Neuron (in vitro differentiated cells): ENCODE data around the gene SCARF2.
"Not testable (repeated sequence)": the region's sequence is repeated elsewhere in the genome, so short reads cannot be mapped to it uniquely, and the experiment has no call there.

Experiments
- H2AFZ ChIP-seq: one replicate; pipeline ENCODE4 v1.6.1; 2013; ENCODE audit warnings: low read depth, mild to moderate bottlenecking, inconsistent platforms, low read length, moderate library complexity
- H3K27me3 ChIP-seq: one replicate; pipeline ENCODE4 v1.6.1; 2013; ENCODE audit warnings: low read length; ENCODE audit not compliant: insufficient read depth
- H3K36me3 ChIP-seq: one replicate; pipeline ENCODE4 v1.6.1; 2013; ENCODE audit warnings: low read length; ENCODE audit not compliant: insufficient read depth
- H3K4me1 ChIP-seq: one replicate; pipeline ENCODE4 v1.6.1; 2013; ENCODE audit warnings: low read length; ENCODE audit not compliant: insufficient read depth
- H3K4me3 ChIP-seq: 2 replicates; pipeline ENCODE4 v1.5.1; 2013; ENCODE audit warnings: mild to moderate bottlenecking, low read length, moderate library complexity
- H3K9me3 ChIP-seq: one replicate; pipeline ENCODE4 v1.6.1; 2013; ENCODE audit warnings: low read length

The SCARF2 gene

GRCh38 chr22:20424932-20425565 lies 12.6 kb downstream of the SCARF2 start:
- peaks cover 39% of the 10 kb centered on the region for H3K36me3 ChIP-seq
- no peaks in the 10 kb centered on the region for H3K27me3 ChIP-seq
- H2AFZ ChIP-seq: no peak overlapping the region
- H3K4me1 ChIP-seq: peaks cover 15% of the 10 kb centered on the region
- H3K4me3 ChIP-seq: no peak overlapping the region
- H3K9me3 ChIP-seq: no peaks in the 10 kb centered on the region

- no peaks in the 10 kb centered on the region for H3K27me3 ChIP-seq
- no peak overlapping the region for H2AFZ ChIP-seq
- H3K9me3 ChIP-seq: no peaks in the 10 kb centered on the region
- peaks cover 15% of the 10 kb centered on the region for H3K4me1 ChIP-seq
- H3K36me3 ChIP-seq: peaks cover 35% of the 10 kb centered on the region
- H3K4me3 ChIP-seq: no peak overlapping the region
Observed at GRCh38 chr22:20424568-20424931, 13.1 kb downstream of the SCARF2 start.

GRCh38 chr22:20423906-20424551 lies 13.6 kb downstream of the SCARF2 start:
- H3K4me1 ChIP-seq: peaks cover 15% of the 10 kb centered on the region
- H2AFZ ChIP-seq: no peak overlapping the region
- no peaks in the 10 kb centered on the region for H3K9me3 ChIP-seq
- no peaks in the 10 kb centered on the region for H3K27me3 ChIP-seq
- peaks cover 32% of the 10 kb centered on the region for H3K36me3 ChIP-seq
- H3K4me3 ChIP-seq: no peak overlapping the region

DNA sequence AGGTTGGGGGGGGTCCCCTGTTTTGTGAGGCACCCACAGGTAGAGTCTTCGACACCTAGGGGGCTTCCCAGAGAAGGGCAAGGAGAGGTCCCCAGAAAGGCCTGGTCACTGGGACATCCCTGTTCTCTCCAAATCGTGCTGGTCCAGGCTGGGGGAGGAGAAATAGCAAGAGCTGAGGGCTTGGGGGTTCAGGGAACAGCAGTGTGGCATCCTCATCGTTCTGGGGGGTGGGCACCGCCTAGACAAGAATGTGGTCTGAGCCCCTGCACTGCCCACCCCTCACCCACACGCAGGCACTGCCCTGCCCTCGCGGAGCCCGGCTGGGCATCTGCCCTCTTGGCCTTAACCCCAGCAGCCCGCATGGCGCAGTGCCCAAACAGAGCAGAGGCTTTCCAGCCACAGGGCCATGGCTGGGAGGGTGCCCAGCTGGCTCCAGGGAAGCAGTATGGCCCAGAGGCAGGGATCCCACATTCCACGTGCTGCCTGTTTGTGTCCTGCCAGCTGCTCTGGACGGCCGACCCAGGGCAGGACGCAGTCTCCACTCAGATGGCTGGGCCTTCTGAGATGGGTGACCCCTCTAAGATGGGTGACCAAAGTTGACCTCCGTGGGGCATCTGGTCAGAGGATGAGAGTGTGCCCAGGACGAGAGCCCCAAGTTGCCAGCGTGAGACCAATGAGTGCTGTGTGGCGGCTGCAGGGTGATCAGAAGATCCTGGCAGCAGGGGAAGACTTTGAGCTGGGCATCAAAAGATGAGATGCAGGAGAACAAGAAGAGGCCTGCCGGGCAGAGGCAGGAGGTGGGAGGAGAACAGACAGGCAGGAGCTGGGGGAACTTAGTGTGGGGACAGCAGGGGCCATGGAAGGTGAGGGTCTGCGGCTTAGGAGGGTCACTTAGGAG lies 14.4 kb downstream of the SCARF2 start:
- Histone ChIP-seq H3K9me3 (no peaks in the 10 kb centered on the region), H3K36me3 (peaks cover 25% of the 10 kb centered on the region), H3K4me3 (no peak overlapping the region), H3K4me1 (peaks cover 15% of the 10 kb centered on the region), H2AFZ (no peak overlapping the region), H3K27me3 (no peaks in the 10 kb centered on the region)

GRCh38 chr22:20422271-20423007 lies 15.2 kb downstream of the SCARF2 start:
- no peaks in the 10 kb centered on the region for H3K27me3 ChIP-seq
- H3K9me3 ChIP-seq: no peaks in the 10 kb centered on the region
- H3K4me1 ChIP-seq: peaks cover 15% of the 10 kb centered on the region
- peak overlapping the region; percentile 4 for H2AFZ ChIP-seq
- peaks cover 20% of the 10 kb centered on the region for H3K36me3 ChIP-seq
- H3K4me3 ChIP-seq: no peak overlapping the region

DNA sequence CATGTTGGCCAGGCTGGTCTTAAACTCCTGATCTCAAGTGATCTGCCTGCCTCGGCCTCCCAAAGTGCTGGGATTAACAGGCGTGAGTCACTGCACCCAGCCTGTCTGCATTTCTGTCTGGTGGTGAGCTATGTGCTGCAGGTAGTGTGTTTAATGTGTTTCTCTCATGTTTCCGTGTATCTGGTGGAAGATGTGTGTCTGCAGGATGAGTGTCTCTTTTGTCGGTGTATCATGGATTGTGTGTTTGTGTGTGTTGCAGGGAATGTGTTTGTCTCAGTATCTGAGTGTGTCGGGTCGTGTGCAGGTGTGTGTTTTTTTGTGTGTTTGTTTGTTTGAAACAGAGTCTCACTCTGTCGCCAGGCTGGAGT lies 16.1 kb downstream of the SCARF2 start:
- Histone ChIP-seq H3K27me3 (no peaks in the 10 kb centered on the region), H3K4me1 (peaks cover 15% of the 10 kb centered on the region), H3K36me3 (peaks cover 12% of the 10 kb centered on the region), H3K9me3 (no peaks in the 10 kb centered on the region), H3K4me3 (no peak overlapping the region), H2AFZ (no peak overlapping the region)

DNA sequence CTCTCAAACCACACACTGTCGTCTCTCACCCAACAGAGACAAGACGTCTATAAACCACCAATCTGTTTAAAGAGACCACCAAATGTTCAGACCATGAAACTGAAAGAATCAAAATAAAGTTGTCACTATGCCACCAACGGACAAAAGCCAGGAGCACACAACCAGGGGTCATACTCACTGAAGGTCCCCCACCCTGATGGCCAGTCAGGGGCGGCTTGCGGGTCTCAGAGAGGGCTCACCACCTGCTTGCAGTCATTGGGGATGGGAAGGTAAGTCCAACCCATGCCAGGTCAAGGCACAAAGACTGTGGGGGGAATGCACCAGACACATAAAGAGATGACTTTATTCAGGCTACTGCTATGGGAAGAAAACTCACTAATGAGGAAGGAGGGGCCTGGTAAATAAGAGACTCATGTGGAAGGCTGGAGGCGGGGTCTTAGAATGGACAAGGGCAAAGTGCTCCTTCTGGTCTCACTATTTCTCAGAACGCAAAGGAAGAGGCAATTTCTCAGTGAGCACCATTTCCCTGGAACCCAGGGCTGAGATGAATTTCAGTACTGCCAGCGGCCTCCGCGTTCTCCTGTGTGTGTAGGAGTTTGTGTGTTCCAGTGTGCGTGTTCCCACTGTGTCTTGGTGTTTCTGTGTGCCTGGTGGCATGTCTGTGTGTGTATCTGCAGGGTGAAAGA lies 17.3 kb downstream of the SCARF2 start:
- no peaks in the 10 kb centered on the region for H3K27me3 ChIP-seq
- peaks cover 6% of the 10 kb centered on the region for H3K36me3 ChIP-seq
- H3K4me3 ChIP-seq: no peak overlapping the region
- H2AFZ ChIP-seq: no peak overlapping the region
- peaks cover 15% of the 10 kb centered on the region for H3K4me1 ChIP-seq
- H3K9me3 ChIP-seq: no peaks in the 10 kb centered on the region

DNA sequence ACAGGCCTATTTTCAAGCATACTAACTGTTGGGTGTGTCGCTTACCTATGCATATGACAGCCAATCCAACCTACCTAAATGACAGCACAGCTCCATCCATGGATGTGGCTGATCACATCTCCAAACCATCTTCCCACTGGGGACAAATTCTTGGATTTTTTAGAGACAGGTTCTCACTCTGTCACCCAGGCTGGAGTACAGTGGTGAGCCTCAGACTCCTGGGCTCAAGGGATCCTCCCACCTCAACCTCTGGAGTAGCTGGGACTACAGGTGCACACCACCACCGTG lies 18.0 kb downstream of the SCARF2 start:
- Histone ChIP-seq H3K36me3 (peaks cover under 1% of the 10 kb centered on the region), H3K27me3 (no peaks in the 10 kb centered on the region), H3K4me1 (peaks cover 15% of the 10 kb centered on the region), H3K4me3 (no peak overlapping the region), H2AFZ (no peak overlapping the region), H3K9me3 (no peaks in the 10 kb centered on the region)

DNA sequence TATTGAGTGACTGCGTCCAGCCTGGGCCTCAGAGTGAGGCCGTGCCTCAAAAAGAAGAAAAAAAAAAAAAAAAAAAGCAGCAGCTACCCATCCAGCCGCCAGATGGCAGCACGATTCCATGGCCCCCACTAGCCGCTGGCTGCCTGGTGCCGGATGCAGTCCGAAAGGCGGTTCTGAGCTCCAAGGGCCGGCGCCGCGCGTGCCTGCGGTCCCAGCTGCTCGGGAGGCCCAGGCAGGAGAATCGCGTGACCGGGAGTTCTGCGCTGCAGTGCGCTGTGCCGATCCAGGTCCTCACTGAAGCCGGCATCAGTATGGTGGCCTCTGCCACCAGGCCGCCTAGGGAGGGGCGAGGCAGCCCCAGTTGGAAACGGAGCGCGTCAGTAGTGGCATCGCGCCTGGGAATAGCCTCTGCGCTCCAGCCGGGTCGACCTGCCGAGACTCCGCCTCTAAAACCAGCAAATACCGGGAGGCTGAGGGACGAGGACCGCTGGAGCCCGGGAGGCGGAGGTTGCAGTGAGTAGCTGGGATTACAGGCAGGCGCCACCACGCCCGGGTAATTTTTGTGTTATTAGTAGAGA lies 19.3 kb downstream of the SCARF2 start:
- no peaks in the 10 kb centered on the region for H3K36me3 ChIP-seq
- no peaks in the 10 kb centered on the region for H3K27me3 ChIP-seq
- H3K4me1 ChIP-seq: peaks cover 12% of the 10 kb centered on the region
- H2AFZ ChIP-seq: peak overlapping the region; percentile 34
- peak overlapping the region; percentile 33 for H3K4me3 ChIP-seq
- no peaks in the 10 kb centered on the region for H3K9me3 ChIP-seq

- not testable (repeated sequence) for H3K4me3 ChIP-seq, H3K27me3 ChIP-seq, H2AFZ ChIP-seq, H3K36me3 ChIP-seq, H3K9me3 ChIP-seq
- peaks cover 11% of the 10 kb centered on the region for H3K4me1 ChIP-seq
Observed at GRCh38 chr22:20415699-20416098, 21.9 kb downstream of the SCARF2 start.

- H3K36me3 ChIP-seq, H3K4me3 ChIP-seq, H3K9me3 ChIP-seq, H2AFZ ChIP-seq, H3K27me3 ChIP-seq: not testable (repeated sequence)
- peaks cover 11% of the 10 kb centered on the region for H3K4me1 ChIP-seq
Observed at GRCh38 chr22:20415241-20415640, 22.4 kb downstream of the SCARF2 start.

- H3K27me3 ChIP-seq: no peaks in the 10 kb centered on the region
- no peak overlapping the region for H2AFZ ChIP-seq
- H3K4me1 ChIP-seq: peaks cover 11% of the 10 kb centered on the region
- no peaks in the 10 kb centered on the region for H3K36me3 ChIP-seq
- no peak overlapping the region for H3K4me3 ChIP-seq
- H3K9me3 ChIP-seq: no peaks in the 10 kb centered on the region
Observed at GRCh38 chr22:20414450-20414849, 23.2 kb downstream of the SCARF2 start.
